ENCODE data around the gene LRRC8B.

The LRRC8B gene

GRCh38 chr1:89556726-89557444 lies 32.3 kb downstream of the LRRC8B start:
- TF ChIP-seq CTCF (IDR thresholded peaks at IDR 0.05), result no peak

- no peak for TF ChIP-seq CTCF (IDR thresholded peaks at IDR 0.05)
Observed at GRCh38 chr1:89557445-89557825, 32.8 kb downstream of the LRRC8B start.

- TF ChIP-seq CTCF (IDR thresholded peaks at IDR 0.05), result no peak
Observed at GRCh38 chr1:89557956-89558355, 33.3 kb downstream of the LRRC8B start.

GRCh38 chr1:89563957-89564604 lies 39.5 kb downstream of the LRRC8B start:
- TF ChIP-seq CTCF (IDR thresholded peaks at IDR 0.05), result no peak

- no peak for TF ChIP-seq CTCF (IDR thresholded peaks at IDR 0.05)
Observed at GRCh38 chr1:89565521-89565920, 40.9 kb downstream of the LRRC8B start.

- no peak for TF ChIP-seq CTCF (IDR thresholded peaks at IDR 0.05)
Observed at GRCh38 chr1:89566761-89567174, 42.1 kb downstream of the LRRC8B start.

GRCh38 chr1:89567797-89568196 lies 43.2 kb downstream of the LRRC8B start:
- TF ChIP-seq CTCF (IDR thresholded peaks at IDR 0.05), result no peak

Data from LNCAP (cell line).